ENCODE results near the gene AP5S1. TPM values are rescaled to one million over a fixed set of nuclear protein-coding genes. Genes with fewer than 3 reads are reported as not detected.

The AP5S1 gene
- total and polyA plus RNA-seq, 2 of the 13 experiments (the other 11 are each of a cell fraction or from before 2014, with no cell fraction given) = 7.9 to 23.2 TPM

GRCh38 chr20:3786665-3787323 lies 33.6 kb upstream of the AP5S1 start, which contains the start of gene CENPB (continued):
- TF ChIP-seq ZFYVE20 (CRISPR knock-in tag; IDR thresholded peaks at IDR 0.05; ENCODE audit: borderline replicate concordance, low read depth) = no peak
- TF ChIP-seq KDM3A (CRISPR knock-in tag; IDR thresholded peaks at IDR 0.05; ENCODE audit: low read depth) = peak; percentile 44; the same call in 1 of the 2 replicates
- TF ChIP-seq, protein P1, sequence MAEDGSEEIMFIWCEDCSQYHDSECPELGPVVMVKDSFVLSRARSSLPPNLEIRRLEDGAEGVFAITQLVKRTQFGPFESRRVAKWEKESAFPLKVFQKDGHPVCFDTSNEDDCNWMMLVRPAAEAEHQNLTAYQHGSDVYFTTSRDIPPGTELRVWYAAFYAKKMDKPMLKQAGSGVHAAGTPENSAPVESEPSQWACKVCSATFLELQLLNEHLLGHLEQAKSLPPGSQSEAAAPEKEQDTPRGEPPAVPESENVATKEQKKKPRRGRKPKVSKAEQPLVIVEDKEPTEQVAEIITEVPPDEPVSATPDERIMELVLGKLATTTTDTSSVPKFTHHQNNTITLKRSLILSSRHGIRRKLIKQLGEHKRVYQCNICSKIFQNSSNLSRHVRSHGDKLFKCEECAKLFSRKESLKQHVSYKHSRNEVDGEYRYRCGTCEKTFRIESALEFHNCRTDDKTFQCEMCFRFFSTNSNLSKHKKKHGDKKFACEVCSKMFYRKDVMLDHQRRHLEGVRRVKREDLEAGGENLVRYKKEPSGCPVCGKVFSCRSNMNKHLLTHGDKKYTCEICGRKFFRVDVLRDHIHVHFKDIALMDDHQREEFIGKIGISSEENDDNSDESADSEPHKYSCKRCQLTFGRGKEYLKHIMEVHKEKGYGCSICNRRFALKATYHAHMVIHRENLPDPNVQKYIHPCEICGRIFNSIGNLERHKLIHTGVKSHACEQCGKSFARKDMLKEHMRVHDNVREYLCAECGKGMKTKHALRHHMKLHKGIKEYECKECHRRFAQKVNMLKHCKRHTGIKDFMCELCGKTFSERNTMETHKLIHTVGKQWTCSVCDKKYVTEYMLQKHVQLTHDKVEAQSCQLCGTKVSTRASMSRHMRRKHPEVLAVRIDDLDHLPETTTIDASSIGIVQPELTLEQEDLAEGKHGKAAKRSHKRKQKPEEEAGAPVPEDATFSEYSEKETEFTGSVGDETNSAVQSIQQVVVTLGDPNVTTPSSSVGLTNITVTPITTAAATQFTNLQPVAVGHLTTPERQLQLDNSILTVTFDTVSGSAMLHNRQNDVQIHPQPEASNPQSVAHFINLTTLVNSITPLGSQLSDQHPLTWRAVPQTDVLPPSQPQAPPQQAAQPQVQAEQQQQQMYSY (CRISPR knock-in tag; IDR thresholded peaks at IDR 0.05) = no peak; the same call in 1 of the 2 replicates
- 0 out of 2 replicates have a peak, but pooled peaks have one; percentile 5 for TF ChIP-seq DRAP1 (CRISPR knock-in tag; IDR thresholded peaks at IDR 0.05)
- TF ChIP-seq ARID5B (CRISPR knock-in tag; IDR thresholded peaks at IDR 0.05) = peak; percentile 40; the same call in 1 of the 2 replicates
- TF ChIP-seq ZNF441 (CRISPR knock-in tag; IDR thresholded peaks at IDR 0.05; ENCODE audit: borderline replicate concordance) = peak; percentile 73
- no peak for TF ChIP-seq ZSCAN21 (CRISPR knock-in tag; IDR thresholded peaks at IDR 0.05; ENCODE audit: borderline replicate concordance)
- no peak for TF ChIP-seq ATRX (CRISPR knock-in tag; IDR thresholded peaks at IDR 0.05; ENCODE audit: borderline replicate concordance)
- peak; percentile 37; the same call in 1 of the 2 replicates for TF ChIP-seq ZNF749 (CRISPR knock-in tag; IDR thresholded peaks at IDR 0.05; ENCODE audit: borderline replicate concordance)
- peak; percentile 77 for TF ChIP-seq ZNF740 (CRISPR knock-in tag; IDR thresholded peaks at IDR 0.05)
- TF ChIP-seq ZBTB44 (CRISPR knock-in tag; IDR thresholded peaks at IDR 0.05) = peak; percentile 30; the same call in 1 of the 2 replicates
- 0 out of 2 replicates have a peak, but pooled peaks have one; percentile 39 for TF ChIP-seq ZNF788 (CRISPR knock-in tag; IDR thresholded peaks at IDR 0.05; ENCODE audit: borderline replicate concordance)
- no peak for TF ChIP-seq ZNF891 (CRISPR knock-in tag; IDR thresholded peaks at IDR 0.05)
- peak; percentile 45; the same call in 1 of the 2 replicates for TF ChIP-seq CBFB (CRISPR knock-in tag; IDR thresholded peaks at IDR 0.05)
- TF ChIP-seq ZNF274 (CRISPR knock-in tag; IDR thresholded peaks at IDR 0.05) = 0 out of 2 replicates have a peak, but pooled peaks have one; percentile 11
- TF ChIP-seq, protein P2, sequence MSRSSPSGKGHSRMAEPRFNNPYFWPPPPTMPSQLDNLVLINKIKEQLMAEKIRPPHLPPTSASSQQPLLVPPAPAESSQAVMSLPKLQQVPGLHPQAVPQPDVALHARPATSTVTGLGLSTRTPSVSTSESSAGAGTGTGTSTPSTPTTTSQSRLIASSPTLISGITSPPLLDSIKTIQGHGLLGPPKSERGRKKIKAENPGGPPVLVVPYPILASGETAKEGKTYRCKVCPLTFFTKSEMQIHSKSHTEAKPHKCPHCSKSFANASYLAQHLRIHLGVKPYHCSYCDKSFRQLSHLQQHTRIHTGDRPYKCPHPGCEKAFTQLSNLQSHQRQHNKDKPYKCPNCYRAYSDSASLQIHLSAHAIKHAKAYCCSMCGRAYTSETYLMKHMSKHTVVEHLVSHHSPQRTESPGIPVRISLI (CRISPR knock-in tag; IDR thresholded peaks at IDR 0.05; ENCODE audit: borderline replicate concordance) = peak; percentile 11; the same call in 1 of the 2 replicates

Measured in HepG2 (cell line).